GM19467 (cell line): ENCODE data around the gene KIF2C.
"Not testable (repeated sequence)": the region's sequence is repeated elsewhere in the genome, so short reads cannot be mapped to it uniquely, and the experiment has no call there.

Source experiments
- ATAC-seq: cut with Tn5 transposase; IDR thresholded peaks from one replicate; pipeline ENCODE4 v1.9.1; 2021; ENCODE audit warnings: mild to moderate bottlenecking, moderate library complexity; ENCODE audit not compliant: unreplicated experiment

The KIF2C gene

GRCh38 chr1:44739307-44740178 lies at the start of gene KIF2C:
Gene KIF2C, plus strand, starts transcription at chr1:44739837. Its CDS starts 96 bp downstream, at chr1:44739933.
- ATAC-seq = peak; percentile 94

- no peak for ATAC-seq
Observed at GRCh38 chr1:44693159-44693558, 46.5 kb upstream of the KIF2C start.

GRCh38 chr1:44693900-44694299 lies 45.7 kb upstream of the KIF2C start:
- ATAC-seq = no peak

GRCh38 chr1:44694863-44695478 lies 44.7 kb upstream of the KIF2C start:
- ATAC-seq = no peak

GRCh38 chr1:44695671-44696070 lies 44.0 kb upstream of the KIF2C start:
- no peak for ATAC-seq

- ATAC-seq = no peak
Observed at GRCh38 chr1:44696101-44696500, 43.5 kb upstream of the KIF2C start.

- ATAC-seq = no peak
Observed at GRCh38 chr1:44696789-44697345, 42.8 kb upstream of the KIF2C start.

- ATAC-seq = no peak
Observed at GRCh38 chr1:44698138-44698537, 41.5 kb upstream of the KIF2C start.

GRCh38 chr1:44699375-44699774 lies 40.3 kb upstream of the KIF2C start:
- ATAC-seq = not testable (repeated sequence)

- no peak for ATAC-seq
Observed at GRCh38 chr1:44700573-44700972, 39.1 kb upstream of the KIF2C start.

- ATAC-seq = no peak
Observed at GRCh38 chr1:44701141-44701573, 38.5 kb upstream of the KIF2C start.

- no peak for ATAC-seq
Observed at GRCh38 chr1:44705470-44705869, 34.2 kb upstream of the KIF2C start.

- no peak for ATAC-seq
Observed at GRCh38 chr1:44705938-44706337, 33.7 kb upstream of the KIF2C start.

- ATAC-seq = no peak
Observed at GRCh38 chr1:44707112-44707881, 32.3 kb upstream of the KIF2C start.

- ATAC-seq = no peak
Observed at GRCh38 chr1:44707959-44708831, 31.4 kb upstream of the KIF2C start.

GRCh38 chr1:44713321-44713781 lies 26.3 kb upstream of the KIF2C start:
- no peak for ATAC-seq

GRCh38 chr1:44714532-44714931 lies 25.1 kb upstream of the KIF2C start:
- no peak for ATAC-seq

- no peak for ATAC-seq
Observed at GRCh38 chr1:44714944-44715571, 24.6 kb upstream of the KIF2C start.

- no peak for ATAC-seq
Observed at GRCh38 chr1:44717156-44717555, 22.5 kb upstream of the KIF2C start.

GRCh38 chr1:44717653-44718052 lies 22.0 kb upstream of the KIF2C start:
- no peak for ATAC-seq
